Measurements from ENCODE around the gene TUBAL3. TPM values are rescaled to one million over a fixed set of nuclear protein-coding genes. Genes with fewer than 3 reads are reported as not detected.

TUBAL3 gene
- total RNA-seq, 1 donor from 2014 or later: not detected

DNA sequence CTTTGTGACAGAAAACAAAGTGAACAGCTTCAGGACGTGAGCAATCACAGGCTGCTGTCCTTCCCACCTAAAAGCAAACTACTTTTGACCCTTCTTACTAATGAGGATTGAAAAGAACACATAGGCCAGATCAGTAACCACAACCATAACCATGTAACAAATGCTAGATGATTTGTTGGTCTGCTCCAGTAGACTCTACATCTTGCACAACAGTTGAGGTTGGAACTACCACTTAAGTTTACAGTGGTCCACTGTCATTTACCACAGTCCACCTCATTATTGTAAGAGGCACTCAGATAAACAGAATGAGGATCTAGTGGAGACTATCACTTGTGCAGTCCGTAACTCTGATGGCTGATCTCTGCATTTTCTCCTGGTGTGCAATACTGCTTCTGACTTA, 35.6 kb upstream of the TUBAL3 start:
- H3K27ac ChIP-seq: no peak overlapping the region
- H3K4me3 ChIP-seq: no peak overlapping the region
- H3K27me3 ChIP-seq: no peaks in the 10 kb centered on the region
- no peaks in the 10 kb centered on the region for H3K9me3 ChIP-seq
- TF ChIP-seq POLR2AphosphoS5 (IDR thresholded peaks at IDR 0.05; ENCODE audit: insufficient read depth in 1 of 2, low read depth in 1 of 2): no peak
- intact Hi-C loops (cut with DNase I): loop anchor here (10.0 kb wide), 1 partner anchor 95 kb away; no protein-coding TSS in a partner anchor
- H3K36me3 ChIP-seq: no peaks in the 10 kb centered on the region
- DNase-seq (ENCODE audit: extremely low spot score in 2 of 2): no peak
- no peaks in the 10 kb centered on the region for H3K4me1 ChIP-seq

DNA sequence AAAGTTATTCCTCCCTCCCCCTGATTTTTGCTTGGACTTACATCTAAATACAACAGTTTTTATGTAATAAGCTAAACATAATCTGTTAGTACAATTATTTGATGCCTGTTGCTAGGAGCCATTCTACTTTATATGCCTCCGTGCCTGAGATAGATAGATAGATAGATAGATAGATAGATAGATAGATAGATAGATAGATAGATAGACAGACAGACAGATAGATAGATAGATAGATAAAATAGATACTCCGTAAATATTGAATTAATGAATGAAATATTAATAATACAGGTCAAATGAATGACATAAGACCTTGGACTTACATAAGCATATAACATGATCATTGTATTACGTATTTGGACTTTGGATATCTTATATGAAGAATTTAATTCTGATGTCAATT, 30.7 kb upstream of the TUBAL3 start:
- TF ChIP-seq POLR2A (IDR thresholded peaks at IDR 0.05) (no peak), POLR2AphosphoS5 (IDR thresholded peaks at IDR 0.05; ENCODE audit: insufficient read depth in 1 of 2, low read depth in 1 of 2) (no peak)
- TF ChIP-seq, protein P1, sequence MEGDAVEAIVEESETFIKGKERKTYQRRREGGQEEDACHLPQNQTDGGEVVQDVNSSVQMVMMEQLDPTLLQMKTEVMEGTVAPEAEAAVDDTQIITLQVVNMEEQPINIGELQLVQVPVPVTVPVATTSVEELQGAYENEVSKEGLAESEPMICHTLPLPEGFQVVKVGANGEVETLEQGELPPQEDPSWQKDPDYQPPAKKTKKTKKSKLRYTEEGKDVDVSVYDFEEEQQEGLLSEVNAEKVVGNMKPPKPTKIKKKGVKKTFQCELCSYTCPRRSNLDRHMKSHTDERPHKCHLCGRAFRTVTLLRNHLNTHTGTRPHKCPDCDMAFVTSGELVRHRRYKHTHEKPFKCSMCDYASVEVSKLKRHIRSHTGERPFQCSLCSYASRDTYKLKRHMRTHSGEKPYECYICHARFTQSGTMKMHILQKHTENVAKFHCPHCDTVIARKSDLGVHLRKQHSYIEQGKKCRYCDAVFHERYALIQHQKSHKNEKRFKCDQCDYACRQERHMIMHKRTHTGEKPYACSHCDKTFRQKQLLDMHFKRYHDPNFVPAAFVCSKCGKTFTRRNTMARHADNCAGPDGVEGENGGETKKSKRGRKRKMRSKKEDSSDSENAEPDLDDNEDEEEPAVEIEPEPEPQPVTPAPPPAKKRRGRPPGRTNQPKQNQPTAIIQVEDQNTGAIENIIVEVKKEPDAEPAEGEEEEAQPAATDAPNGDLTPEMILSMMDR (IDR thresholded peaks at IDR 0.05): no peak
- intact Hi-C loops (cut with DNase I): no loop called here
- H3K4me3 ChIP-seq: no peak overlapping the region
- no peak for DNase-seq (ENCODE audit: extremely low spot score in 2 of 2)
- no peak overlapping the region for H3K27ac ChIP-seq
- H3K27me3 ChIP-seq: no peaks in the 10 kb centered on the region
- peaks cover 0 to 9% of the 10 kb centered on the region in 2 donors for H3K36me3 ChIP-seq
- no peaks in the 10 kb centered on the region for H3K4me1 ChIP-seq
- H3K9me3 ChIP-seq: no peaks in the 10 kb centered on the region

DNA sequence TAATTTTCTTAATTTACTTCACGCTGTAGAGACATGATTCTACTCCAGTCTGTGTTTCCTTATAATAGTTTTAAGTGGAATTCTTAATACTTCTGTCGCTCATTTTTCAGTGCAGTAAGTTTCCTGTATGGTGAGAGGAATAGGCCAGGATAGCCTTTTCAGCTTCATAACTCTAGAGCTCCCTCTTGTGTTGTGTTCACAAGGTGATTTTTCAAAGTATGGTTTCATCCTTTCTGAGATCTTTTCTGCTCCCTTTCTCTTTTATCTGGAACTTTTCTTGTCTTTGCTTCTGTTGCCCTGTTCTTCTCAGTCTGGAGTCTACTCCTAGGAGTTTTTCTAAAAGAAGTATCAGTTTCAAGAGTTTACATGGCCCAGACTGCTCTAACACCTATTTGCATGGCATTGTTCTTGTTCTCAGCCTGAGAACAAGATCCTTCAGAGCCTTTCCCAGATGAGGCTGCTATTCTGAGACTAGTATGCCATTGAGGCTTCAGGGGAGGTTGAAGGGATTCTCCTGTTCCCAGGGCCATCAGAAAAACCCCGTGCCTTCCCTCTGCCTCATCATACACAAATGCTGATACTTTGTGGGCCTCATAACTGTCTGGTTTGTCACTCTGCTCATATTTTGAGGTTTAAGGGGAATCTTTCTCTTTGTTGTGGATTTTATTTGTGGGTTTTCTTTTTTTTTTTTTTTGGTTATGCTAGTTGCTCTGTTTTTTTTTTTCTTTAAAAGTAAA, 29.6 kb upstream of the TUBAL3 start:
- Histone ChIP-seq H3K9me3 (no peaks in the 10 kb centered on the region), H3K4me1 (no peaks in the 10 kb centered on the region), H3K27me3 (no peaks in the 10 kb centered on the region), H3K27ac (no peak overlapping the region), H3K36me3 (peaks cover 0 to 9% of the 10 kb centered on the region in 2 donors), H3K4me3 (no peak overlapping the region)
- TF ChIP-seq POLR2A (IDR thresholded peaks at IDR 0.05) (no peak), POLR2AphosphoS5 (IDR thresholded peaks at IDR 0.05; ENCODE audit: insufficient read depth in 1 of 2, low read depth in 1 of 2) (peak in 1 of 2 donors; percentile 15)
- TF ChIP-seq, protein P1 (IDR thresholded peaks at IDR 0.05): peak; percentile 27 to 58 (median 41)
- no peak for DNase-seq (ENCODE audit: extremely low spot score in 2 of 2)
- intact Hi-C loops (cut with DNase I): no loop called here

DNA sequence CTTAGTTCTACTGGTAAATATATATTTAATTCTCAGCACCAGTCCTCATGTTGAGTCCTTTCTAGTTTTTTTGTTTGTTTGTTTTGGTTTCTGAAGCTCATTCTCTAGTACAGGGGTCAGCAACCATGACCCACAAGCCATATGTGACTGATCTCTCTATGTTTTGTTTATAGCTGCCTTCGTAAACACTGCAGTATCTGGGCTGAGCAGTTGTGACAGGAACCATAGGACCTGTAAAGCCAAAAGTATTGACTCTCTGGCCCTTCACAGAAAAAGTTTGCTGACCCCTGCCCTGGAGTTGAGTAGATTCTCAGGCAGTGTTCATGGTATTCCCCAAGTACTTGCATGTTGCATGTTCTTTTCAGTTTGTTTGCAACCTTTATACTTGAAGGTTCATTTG, 28.6 kb upstream of the TUBAL3 start:
- TF ChIP-seq POLR2AphosphoS5 (IDR thresholded peaks at IDR 0.05; ENCODE audit: insufficient read depth in 1 of 2, low read depth in 1 of 2) (no peak), POLR2A (IDR thresholded peaks at IDR 0.05) (no peak)
- TF ChIP-seq, protein P1 (IDR thresholded peaks at IDR 0.05): no peak
- no peak for DNase-seq (ENCODE audit: extremely low spot score in 2 of 2)
- Histone ChIP-seq H3K4me3 (no peak overlapping the region), H3K36me3 (peaks cover 0 to 9% of the 10 kb centered on the region in 2 donors), H3K27me3 (no peaks in the 10 kb centered on the region), H3K4me1 (no peaks in the 10 kb centered on the region), H3K9me3 (no peaks in the 10 kb centered on the region), H3K27ac (no peak overlapping the region)
- intact Hi-C loops (cut with DNase I): no loop called here

DNA sequence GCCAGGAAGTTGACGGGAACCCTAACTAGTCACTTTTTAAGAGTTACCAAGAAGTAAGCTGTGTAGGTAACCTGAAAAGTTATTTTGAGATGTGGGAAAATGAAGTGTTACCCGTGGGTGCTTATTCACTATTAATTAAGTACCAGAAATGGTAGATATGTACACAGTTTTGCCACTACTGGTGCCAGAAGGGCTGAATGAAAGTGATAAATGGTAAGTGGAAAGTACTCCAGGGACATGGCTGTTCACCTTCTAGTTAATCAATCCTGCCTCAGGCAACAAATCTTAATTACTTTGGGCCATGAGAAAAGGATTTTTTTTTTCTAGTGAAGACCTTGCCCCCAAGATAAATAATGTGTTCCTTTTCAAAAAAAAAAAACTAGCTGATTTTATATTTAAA, 23.5 kb upstream of the TUBAL3 start:
- Histone ChIP-seq H3K4me1 (no peaks in the 10 kb centered on the region), H3K36me3 (peaks cover 0 to 9% of the 10 kb centered on the region in 2 donors), H3K4me3 (no peak overlapping the region), H3K9me3 (no peaks in the 10 kb centered on the region), H3K27ac (no peak overlapping the region), H3K27me3 (no peaks in the 10 kb centered on the region)
- TF ChIP-seq POLR2AphosphoS5 (IDR thresholded peaks at IDR 0.05; ENCODE audit: insufficient read depth in 1 of 2, low read depth in 1 of 2) (no peak), POLR2A (IDR thresholded peaks at IDR 0.05) (no peak)
- TF ChIP-seq, protein P1 (IDR thresholded peaks at IDR 0.05): no peak
- no peak for DNase-seq (ENCODE audit: extremely low spot score in 2 of 2)
- intact Hi-C loops (cut with DNase I): no loop called here

All from vagina (tissue), 2 donors.